AG20443 (cell line): ENCODE measurements around the gene VTCN1.
"Not testable (repeated sequence)": the region's sequence is repeated elsewhere in the genome, so short reads cannot be mapped to it uniquely, and the experiment has no call there.

ENCODE experiments used
- DNase-seq: peaks from one replicate; pipeline ENCODE4 v3.0.0; 2012; ENCODE audit warnings: low spot score, mixed read lengths

The VTCN1 gene

GRCh38 chr1:117210831-117211261, at the start of gene VTCN1:
Gene VTCN1, minus strand, starts transcription at chr1:117210927. Its CDS starts 72 bp downstream, at chr1:117210855.
- DNase-seq, result no peak

GRCh38 chr1:117258791-117259190, 48.1 kb upstream of the VTCN1 start:
- no peak for DNase-seq

- DNase-seq, result not testable (repeated sequence)
Measured at GRCh38 chr1:117258075-117258474, 47.3 kb upstream of the VTCN1 start.

- DNase-seq, result no peak
Measured at GRCh38 chr1:117257291-117257690, 46.6 kb upstream of the VTCN1 start.

- DNase-seq, result no peak
Measured at GRCh38 chr1:117250061-117250606, 39.4 kb upstream of the VTCN1 start.

GRCh38 chr1:117244971-117245370, 34.2 kb upstream of the VTCN1 start:
- DNase-seq, result no peak

- no peak for DNase-seq
Measured at GRCh38 chr1:117244306-117244705, 33.6 kb upstream of the VTCN1 start.

GRCh38 chr1:117241512-117241911, 30.8 kb upstream of the VTCN1 start:
- no peak for DNase-seq

- DNase-seq, result no peak
Measured at GRCh38 chr1:117240547-117240946, 29.8 kb upstream of the VTCN1 start.

GRCh38 chr1:117239467-117239866, 28.7 kb upstream of the VTCN1 start:
- DNase-seq, result no peak

GRCh38 chr1:117237726-117238381, 27.1 kb upstream of the VTCN1 start:
- DNase-seq, result peak; percentile 51

- DNase-seq, result no peak
Measured at GRCh38 chr1:117235863-117236465, 25.2 kb upstream of the VTCN1 start.

GRCh38 chr1:117232531-117232930, 21.8 kb upstream of the VTCN1 start:
- no peak for DNase-seq

- no peak for DNase-seq
Measured at GRCh38 chr1:117231748-117232373, 21.1 kb upstream of the VTCN1 start.

- DNase-seq, result no peak
Measured at GRCh38 chr1:117231312-117231711, 20.6 kb upstream of the VTCN1 start.

GRCh38 chr1:117229217-117229616, 18.5 kb upstream of the VTCN1 start:
- no peak for DNase-seq

GRCh38 chr1:117225931-117226330, 15.2 kb upstream of the VTCN1 start:
- no peak for DNase-seq

- no peak for DNase-seq
Measured at GRCh38 chr1:117216718-117217117, 6.0 kb upstream of the VTCN1 start.

GRCh38 chr1:117215733-117216462, 5.2 kb upstream of the VTCN1 start:
- no peak for DNase-seq

- DNase-seq, result no peak
Measured at GRCh38 chr1:117215019-117215418, 4.3 kb upstream of the VTCN1 start.

- no peak for DNase-seq
Measured at GRCh38 chr1:117213046-117213445, 2.3 kb upstream of the VTCN1 start.

- DNase-seq, result no peak
Measured at GRCh38 chr1:117210386-117210785, 341 bp downstream of the VTCN1 start.
